ENCODE measurements around the gene LMX1A.

Gene LMX1A

GRCh38 chr1:165218731-165219130 is 137.8 kb downstream of the LMX1A start:
- DNase-seq (ENCODE audit: low spot score): no peak

- DNase-seq (ENCODE audit: low spot score): no peak
Observed at GRCh38 chr1:165217958-165218357, 138.6 kb downstream of the LMX1A start.

GRCh38 chr1:165216254-165216653 is 140.3 kb downstream of the LMX1A start:
- no peak for DNase-seq (ENCODE audit: low spot score)

- no peak for DNase-seq (ENCODE audit: low spot score)
Observed at GRCh38 chr1:165215676-165216075, 140.8 kb downstream of the LMX1A start.

GRCh38 chr1:165212229-165212628 is 144.3 kb downstream of the LMX1A start:
- no peak for DNase-seq (ENCODE audit: low spot score)

GRCh38 chr1:165207853-165208515 is 148.5 kb downstream of the LMX1A start:
- DNase-seq (ENCODE audit: low spot score): no peak

GRCh38 chr1:165205145-165205544 is 151.4 kb downstream of the LMX1A start:
- no peak for DNase-seq (ENCODE audit: low spot score)

- no peak for DNase-seq (ENCODE audit: low spot score)
Observed at GRCh38 chr1:165204548-165204947, 152.0 kb downstream of the LMX1A start.

- no peak for DNase-seq (ENCODE audit: low spot score)
Observed at GRCh38 chr1:165191087-165191486, 165.4 kb downstream of the LMX1A start.

- DNase-seq (ENCODE audit: low spot score): no peak
Observed at GRCh38 chr1:165189913-165190312, 166.6 kb downstream of the LMX1A start.

- no peak for DNase-seq (ENCODE audit: low spot score)
Observed at GRCh38 chr1:165189011-165189410, 167.5 kb downstream of the LMX1A start.

- no peak for DNase-seq (ENCODE audit: low spot score)
Observed at GRCh38 chr1:165187031-165188009, 169.2 kb downstream of the LMX1A start.

- DNase-seq (ENCODE audit: low spot score): no peak
Observed at GRCh38 chr1:165185161-165185889, 171.2 kb downstream of the LMX1A start.

- no peak for DNase-seq (ENCODE audit: low spot score)
Observed at GRCh38 chr1:165182975-165183374, 173.5 kb downstream of the LMX1A start.

GRCh38 chr1:165179306-165179705 is 177.2 kb downstream of the LMX1A start:
- DNase-seq (ENCODE audit: low spot score): no peak

- DNase-seq (ENCODE audit: low spot score): no peak
Observed at GRCh38 chr1:165174491-165174890, 182.0 kb downstream of the LMX1A start.

GRCh38 chr1:165173818-165174217 is 182.7 kb downstream of the LMX1A start:
- no peak for DNase-seq (ENCODE audit: low spot score)

GRCh38 chr1:165173409-165173808 is 183.1 kb downstream of the LMX1A start:
- no peak for DNase-seq (ENCODE audit: low spot score)

- no peak for DNase-seq (ENCODE audit: low spot score)
Observed at GRCh38 chr1:165172666-165173065, 183.8 kb downstream of the LMX1A start.

GRCh38 chr1:165169729-165170128 is 186.8 kb downstream of the LMX1A start:
- DNase-seq (ENCODE audit: low spot score): no peak

- no peak for DNase-seq (ENCODE audit: low spot score)
Observed at GRCh38 chr1:165169028-165169427, 187.5 kb downstream of the LMX1A start.

GRCh38 chr1:165168467-165168866 is 188.0 kb downstream of the LMX1A start:
- DNase-seq (ENCODE audit: low spot score): no peak

Measured in globus pallidus (tissue), 1 donor.